ENCODE results near the gene TCL1B. TPM values are rescaled to one million over a fixed set of nuclear protein-coding genes. Genes with fewer than 3 reads are reported as not detected.
"Not testable (repeated sequence)": the region's sequence is repeated elsewhere in the genome, so short reads cannot be mapped to it uniquely, and the experiment has no call there.

The TCL1B gene
- not detected in 2 replicates for total RNA-seq

DNA sequence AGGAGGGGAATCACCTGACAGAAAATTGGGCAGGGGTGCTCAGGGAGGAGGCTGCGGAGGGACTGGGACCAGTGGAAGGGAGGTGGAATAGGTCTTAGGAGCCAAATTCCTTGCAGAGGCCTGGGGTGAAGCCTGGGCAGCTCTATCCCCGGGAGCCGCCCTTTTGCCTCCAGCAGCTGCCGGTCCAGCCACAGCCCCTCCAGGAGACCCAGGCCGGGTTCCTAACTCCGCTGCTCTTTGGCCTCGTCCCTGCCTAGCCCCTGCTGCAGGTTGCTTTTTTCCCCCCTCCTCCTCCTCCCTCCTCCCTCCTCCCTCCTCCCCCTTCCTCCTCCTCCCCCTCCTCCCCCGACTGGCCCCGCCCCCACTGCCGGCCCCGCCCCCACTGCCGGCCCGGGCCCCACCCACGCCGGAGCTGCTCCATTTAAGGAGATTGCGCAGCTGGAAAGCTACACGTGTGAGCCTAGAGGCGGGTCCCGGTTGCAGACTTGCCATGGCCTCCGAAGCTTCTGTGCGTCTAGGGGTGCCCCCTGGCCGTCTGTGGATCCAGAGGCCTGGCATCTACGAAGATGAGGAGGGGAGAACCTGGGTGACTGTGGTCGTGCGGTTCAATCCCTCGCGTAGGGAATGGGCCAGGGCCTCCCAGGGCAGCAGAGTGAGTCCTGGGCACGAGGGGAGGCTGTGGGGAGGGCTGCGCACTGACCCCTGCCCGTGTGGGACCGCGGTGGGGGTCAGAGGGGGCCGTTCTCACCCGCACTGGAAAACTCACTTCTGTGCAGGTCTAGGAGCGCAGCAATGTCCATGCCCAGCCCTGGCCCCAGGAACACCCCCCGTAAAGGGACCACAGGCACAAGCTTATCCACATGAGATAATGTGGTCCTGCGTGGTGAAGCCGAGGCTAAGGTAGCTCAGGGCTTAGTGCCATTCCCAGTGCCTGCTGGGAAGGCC lies at the start of gene TCL1B:
Gene TCL1B (plus strand): TSS at position 449 of the 945 bp plus-strand sequence. CDS start 42 bp downstream, at position 491.
- no peak for DNase-seq (ENCODE audit: low read depth, low spot score)

DNA sequence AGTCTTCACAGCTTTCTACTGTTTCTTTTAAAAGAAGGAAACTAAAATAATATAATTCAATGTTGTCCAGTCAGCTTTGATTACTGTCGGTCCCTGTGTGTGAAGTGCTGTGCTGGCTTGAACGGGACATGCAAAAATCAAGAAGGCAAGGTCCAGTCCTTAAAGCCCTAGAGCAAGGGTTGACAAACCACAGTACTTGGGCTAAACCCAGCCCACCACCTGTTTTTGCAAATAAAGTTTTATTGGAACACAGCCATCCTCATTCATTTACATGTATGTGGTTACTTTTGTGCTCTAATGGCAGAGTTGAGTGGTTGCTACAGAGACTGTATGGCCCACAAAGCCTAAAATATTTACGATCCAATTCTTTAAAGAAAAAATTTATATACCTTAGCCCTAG lies 41.2 kb upstream of the TCL1B start:
- no peak for DNase-seq (ENCODE audit: low read depth, low spot score)

DNA sequence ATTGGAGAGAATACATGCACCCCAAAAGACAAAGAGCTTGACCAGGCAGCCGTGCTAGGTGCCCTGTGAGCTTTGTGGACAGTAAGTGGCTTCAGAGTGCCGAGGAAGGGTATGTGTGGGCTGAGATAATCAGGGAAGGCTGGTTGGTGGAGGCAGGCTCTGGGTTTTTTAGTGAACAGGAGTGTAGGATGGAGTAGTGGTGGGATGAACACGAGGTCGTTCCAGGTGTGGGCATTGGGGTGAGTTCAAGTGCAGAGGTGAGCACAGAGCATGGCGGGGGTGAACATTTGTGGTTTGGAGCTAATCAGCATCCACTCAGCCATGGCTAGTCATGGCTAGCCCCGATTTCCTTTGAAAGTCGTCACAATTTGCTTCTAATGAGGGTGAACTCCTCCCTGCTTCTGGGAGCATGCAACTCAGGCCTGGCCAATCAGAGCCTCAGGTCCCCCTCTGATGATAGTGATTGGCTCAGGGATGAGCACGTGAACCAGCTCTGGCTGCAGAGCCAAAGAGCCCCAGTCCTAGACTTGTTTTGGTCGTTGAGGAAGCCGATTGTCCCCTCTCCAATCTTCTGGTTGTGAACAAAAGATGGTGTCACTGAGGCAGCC lies 40.7 kb upstream of the TCL1B start:
- no peak for DNase-seq (ENCODE audit: low read depth, low spot score)

GRCh38 chr14:95647926-95648325 lies 38.3 kb upstream of the TCL1B start:
- DNase-seq (ENCODE audit: low read depth, low spot score): no peak

GRCh38 chr14:95649230-95649629 lies 37.0 kb upstream of the TCL1B start:
- no peak for DNase-seq (ENCODE audit: low read depth, low spot score)

DNA sequence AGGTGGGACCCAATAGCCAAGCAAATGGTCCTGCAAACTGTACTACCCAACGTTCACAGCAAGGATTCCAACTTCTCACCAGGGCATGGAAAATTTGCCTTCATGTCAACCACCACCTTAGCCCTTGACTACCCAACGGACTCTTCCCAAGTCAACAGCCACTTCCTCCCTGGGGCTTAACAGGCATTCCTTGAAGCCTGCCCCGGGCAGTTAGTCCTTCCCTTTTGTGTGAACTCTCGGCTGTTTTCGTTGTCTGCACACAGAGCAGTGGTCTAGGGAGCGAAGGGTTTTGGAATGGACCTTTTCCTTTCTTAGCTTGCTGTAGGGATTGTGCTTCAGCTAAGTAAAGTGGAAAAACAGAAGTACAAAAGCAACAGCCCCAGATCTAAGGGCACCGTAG lies 35.2 kb upstream of the TCL1B start:
- DNase-seq (ENCODE audit: low read depth, low spot score): no peak

DNA sequence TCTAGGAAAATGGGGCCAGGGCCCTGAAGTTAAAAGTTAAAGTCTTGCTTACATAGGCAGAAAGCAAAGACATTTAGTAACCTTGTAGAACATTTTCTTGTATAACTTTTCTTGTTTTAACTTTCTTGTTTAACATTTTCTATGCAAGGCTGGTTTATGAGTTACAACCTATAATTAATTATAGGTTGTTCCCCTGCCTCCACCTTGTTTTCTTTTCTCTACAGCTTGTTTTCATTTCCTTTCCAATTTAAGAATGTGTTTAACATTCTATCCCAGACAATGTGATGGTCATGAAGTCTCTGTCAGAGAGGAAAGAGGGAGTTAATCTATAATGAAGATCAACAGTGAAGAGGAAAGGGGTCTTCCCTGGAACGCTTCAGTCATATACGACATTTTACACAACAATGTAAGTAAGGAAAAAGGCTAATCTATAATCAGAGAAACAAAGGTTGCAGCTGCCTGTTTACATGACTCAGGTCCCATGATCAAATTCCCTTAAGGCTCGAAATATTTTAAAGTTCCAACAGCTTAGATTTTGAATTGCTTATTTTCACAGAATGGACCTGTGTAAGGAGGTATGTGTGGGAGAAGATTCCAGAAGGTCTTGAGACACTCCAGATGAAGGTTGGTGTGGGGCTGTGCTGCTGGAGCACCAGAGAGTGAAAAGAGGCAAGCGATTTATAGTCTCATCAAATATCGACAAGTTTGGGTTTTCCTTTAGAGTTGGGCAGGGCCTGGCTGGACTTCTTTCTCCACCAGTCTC lies 34.2 kb upstream of the TCL1B start:
- DNase-seq (ENCODE audit: low read depth, low spot score): no peak

GRCh38 chr14:95652690-95653089 lies 33.5 kb upstream of the TCL1B start:
- DNase-seq (ENCODE audit: low read depth, low spot score): no peak

- no peak for DNase-seq (ENCODE audit: low read depth, low spot score)
Observed at GRCh38 chr14:95655461-95655860, 30.8 kb upstream of the TCL1B start.

DNA sequence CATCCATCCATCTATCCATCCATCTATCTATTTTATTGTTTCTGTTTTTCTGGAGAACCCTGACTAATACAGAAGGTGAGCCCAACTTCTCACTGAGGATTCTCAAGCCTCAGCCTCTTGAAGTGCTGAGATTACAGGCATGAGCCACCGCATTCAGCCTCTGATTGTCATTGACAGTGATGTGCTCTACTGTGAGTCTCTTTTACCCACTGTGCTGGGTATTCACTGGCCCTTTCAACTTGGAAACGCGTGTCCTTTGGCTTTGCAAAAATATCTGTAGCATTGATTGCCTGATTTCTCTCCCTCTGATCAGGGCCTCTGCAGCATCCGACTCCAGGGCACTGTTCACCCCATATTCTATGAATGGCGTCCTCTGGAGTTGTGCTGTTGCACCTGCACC lies 29.6 kb upstream of the TCL1B start:
- DNase-seq (ENCODE audit: low read depth, low spot score): no peak

DNA sequence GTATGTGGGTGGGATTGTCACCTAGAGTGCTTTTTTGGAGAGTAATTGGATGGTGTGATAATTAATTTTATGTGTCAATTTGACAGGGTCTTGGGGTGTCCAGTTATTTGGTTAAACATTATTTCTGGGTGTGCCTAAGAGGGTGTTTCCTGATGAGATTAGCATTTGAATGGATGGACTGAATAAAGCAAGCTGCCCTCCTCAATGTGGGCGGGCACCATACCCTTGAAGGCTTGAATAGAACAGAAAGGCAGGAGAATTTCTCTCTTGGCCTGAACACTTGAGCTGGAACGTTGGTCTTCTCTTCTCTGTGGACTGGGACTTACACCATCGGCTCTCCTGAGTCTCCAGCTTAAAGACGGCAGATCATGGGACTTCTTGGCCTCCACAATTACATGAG lies 28.8 kb upstream of the TCL1B start:
- DNase-seq (ENCODE audit: low read depth, low spot score): no peak

- DNase-seq (ENCODE audit: low read depth, low spot score): no peak
Observed at GRCh38 chr14:95659293-95659989, 26.8 kb upstream of the TCL1B start.

GRCh38 chr14:95659990-95660385 lies 26.2 kb upstream of the TCL1B start:
- no peak for DNase-seq (ENCODE audit: low read depth, low spot score)

GRCh38 chr14:95660651-95661515 lies 25.3 kb upstream of the TCL1B start:
- DNase-seq (ENCODE audit: low read depth, low spot score): no peak

DNA sequence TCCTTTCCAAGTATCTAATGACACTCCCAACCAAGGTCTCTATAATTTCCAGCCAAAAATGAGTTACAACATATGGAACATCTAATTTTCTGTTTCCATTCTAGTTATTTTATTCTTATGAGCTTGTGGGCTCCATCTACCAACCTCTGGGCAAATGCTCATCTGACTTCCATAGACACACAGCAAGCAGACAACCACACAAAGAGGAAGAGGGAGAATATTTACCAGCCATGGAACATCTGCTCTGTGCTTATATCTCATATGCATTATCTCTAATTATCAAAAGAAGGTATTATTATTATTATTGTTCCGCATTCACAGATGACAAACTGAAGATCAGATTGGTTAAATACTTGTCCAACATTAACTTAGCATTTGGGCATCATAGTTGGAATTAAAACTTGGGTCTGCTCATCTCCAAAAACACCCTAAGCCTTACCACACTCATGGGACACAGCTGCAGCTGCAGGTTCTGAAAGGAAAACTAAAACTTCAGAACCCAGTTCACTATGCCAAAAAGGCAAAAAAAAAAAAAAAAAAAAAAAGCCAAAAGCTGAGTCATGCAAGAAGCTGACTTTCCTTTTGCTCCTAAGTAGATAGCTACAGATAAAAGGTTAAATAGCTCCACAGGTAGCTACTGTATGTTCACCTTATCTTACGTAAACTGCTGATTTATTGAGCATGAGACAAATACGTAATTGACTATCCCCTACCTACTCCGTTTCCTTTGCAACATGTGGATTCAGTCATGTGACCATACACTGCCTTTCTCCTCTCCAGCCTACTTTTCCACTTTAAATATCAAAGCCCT lies 23.6 kb upstream of the TCL1B start:
- DNase-seq (ENCODE audit: low read depth, low spot score): no peak

- DNase-seq (ENCODE audit: low read depth, low spot score): no peak
Observed at GRCh38 chr14:95663226-95663797, 22.9 kb upstream of the TCL1B start.

GRCh38 chr14:95664066-95664465 lies 22.2 kb upstream of the TCL1B start:
- DNase-seq (ENCODE audit: low read depth, low spot score): no peak

GRCh38 chr14:95664546-95664945 lies 21.7 kb upstream of the TCL1B start:
- no peak for DNase-seq (ENCODE audit: low read depth, low spot score)

DNA sequence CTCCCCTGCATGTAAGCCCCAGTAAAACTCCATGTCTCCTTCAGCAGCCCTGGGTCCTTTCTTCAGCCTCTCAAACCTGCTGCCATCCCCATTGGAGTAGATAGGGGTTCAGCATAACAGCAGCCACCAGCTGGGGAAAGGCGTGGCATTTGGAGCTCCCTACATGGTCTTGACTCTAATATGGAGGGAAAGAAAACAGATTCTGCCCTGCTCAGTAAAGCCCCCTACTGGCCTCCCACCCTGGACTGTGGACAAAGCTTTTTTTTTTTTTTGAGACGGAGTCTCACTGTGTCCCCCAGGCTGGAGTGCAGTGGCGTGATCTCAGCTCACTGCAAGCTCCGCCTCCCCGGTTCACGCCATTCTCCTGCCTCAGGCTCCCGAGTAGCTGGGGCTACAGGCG lies 20.7 kb upstream of the TCL1B start:
- not testable (repeated sequence) for DNase-seq (ENCODE audit: low read depth, low spot score)

All from pulmonary artery endothelial cell (primary cell).